ENCODE results near the gene PARL.
"Not testable (repeated sequence)": the region's sequence is repeated elsewhere in the genome, so short reads cannot be mapped to it uniquely, and the experiment has no call there.

The PARL gene

GRCh38 chr3:183794452-183794851, 90.2 kb downstream of the PARL start:
- H3K9ac ChIP-seq: no peak overlapping the region
- no peaks in the 10 kb centered on the region for H3K79me2 ChIP-seq
- H3K36me3 ChIP-seq (ENCODE audit: control insufficient read depth, insufficient read depth, low read length): no peaks in the 10 kb centered on the region
- H3K27ac ChIP-seq: no peak overlapping the region
- H3K27me3 ChIP-seq (ENCODE audit: control insufficient read depth, insufficient read depth, low read length): no peaks in the 10 kb centered on the region
- no peak overlapping the region for H2AFZ ChIP-seq
- TF ChIP-seq CTCF (IDR thresholded peaks at IDR 0.05): no peak
- no peaks in the 10 kb centered on the region for H3K4me1 ChIP-seq
- no peak overlapping the region for H3K4me3 ChIP-seq (ENCODE audit: low read depth, low read length)
- H3K4me2 ChIP-seq (ENCODE audit: low read length): no peak overlapping the region
- no peaks in the 10 kb centered on the region for H3K9me3 ChIP-seq (ENCODE audit: control insufficient read depth, low read length)

- H3K79me2 ChIP-seq: no peaks in the 10 kb centered on the region
- H2AFZ ChIP-seq: no peak overlapping the region
- no peaks in the 10 kb centered on the region for H3K4me1 ChIP-seq
- no peak overlapping the region for H3K4me2 ChIP-seq (ENCODE audit: low read length)
- H3K36me3 ChIP-seq (ENCODE audit: control insufficient read depth, insufficient read depth, low read length): no peaks in the 10 kb centered on the region
- no peak for TF ChIP-seq CTCF (IDR thresholded peaks at IDR 0.05)
- H3K9me3 ChIP-seq (ENCODE audit: control insufficient read depth, low read length): no peaks in the 10 kb centered on the region
- no peak overlapping the region for H3K27ac ChIP-seq
- no peak overlapping the region for H3K4me3 ChIP-seq (ENCODE audit: low read depth, low read length)
- H3K9ac ChIP-seq: no peak overlapping the region
- no peaks in the 10 kb centered on the region for H3K27me3 ChIP-seq (ENCODE audit: control insufficient read depth, insufficient read depth, low read length)
Observed at GRCh38 chr3:183792976-183793375, 91.7 kb downstream of the PARL start.

GRCh38 chr3:183790700-183791099, 94.0 kb downstream of the PARL start:
- Histone ChIP-seq H3K79me2 (no peaks in the 10 kb centered on the region), H3K9ac (no peak overlapping the region), H3K4me3 (ENCODE audit: low read depth, low read length) (no peak overlapping the region), H3K4me2 (ENCODE audit: low read length) (no peak overlapping the region), H3K9me3 (ENCODE audit: control insufficient read depth, low read length) (no peaks in the 10 kb centered on the region), H3K4me1 (no peaks in the 10 kb centered on the region), H3K36me3 (ENCODE audit: control insufficient read depth, insufficient read depth, low read length) (no peaks in the 10 kb centered on the region), H3K27ac (no peak overlapping the region), H2AFZ (no peak overlapping the region), H3K27me3 (ENCODE audit: control insufficient read depth, insufficient read depth, low read length) (no peaks in the 10 kb centered on the region)
- no peak for TF ChIP-seq CTCF (IDR thresholded peaks at IDR 0.05)

- Histone ChIP-seq H3K9me3 (ENCODE audit: control insufficient read depth, low read length) (no peaks in the 10 kb centered on the region), H3K4me2 (ENCODE audit: low read length) (no peak overlapping the region), H2AFZ (no peak overlapping the region), H3K27ac (no peak overlapping the region), H3K36me3 (ENCODE audit: control insufficient read depth, insufficient read depth, low read length) (no peaks in the 10 kb centered on the region), H3K4me3 (ENCODE audit: low read depth, low read length) (no peak overlapping the region), H3K9ac (no peak overlapping the region), H3K27me3 (ENCODE audit: control insufficient read depth, insufficient read depth, low read length) (no peaks in the 10 kb centered on the region), H3K4me1 (no peaks in the 10 kb centered on the region), H3K79me2 (no peaks in the 10 kb centered on the region)
- no peak for TF ChIP-seq CTCF (IDR thresholded peaks at IDR 0.05)
Observed at GRCh38 chr3:183789826-183790225, 94.9 kb downstream of the PARL start.

- H3K36me3 ChIP-seq (ENCODE audit: control insufficient read depth, insufficient read depth, low read length); H3K9me3 ChIP-seq (ENCODE audit: control insufficient read depth, low read length); H3K4me3 ChIP-seq (ENCODE audit: low read depth, low read length); H3K4me1 ChIP-seq; H3K9ac ChIP-seq; H3K27ac ChIP-seq; H3K27me3 ChIP-seq (ENCODE audit: control insufficient read depth, insufficient read depth, low read length); H3K79me2 ChIP-seq; H3K4me2 ChIP-seq (ENCODE audit: low read length); H2AFZ ChIP-seq: not testable (repeated sequence)
Observed at GRCh38 chr3:183784503-183784902, 100.2 kb downstream of the PARL start.
